Chondrocyte (in vitro differentiated cells): ENCODE data around the gene DDOST. TPM values are rescaled to one million over a fixed set of nuclear protein-coding genes. Genes with fewer than 3 reads are reported as not detected.

Experiments used
- DNase-seq: peaks from one replicate; pipeline ENCODE4 v3.0.0; 2021; ENCODE audit warnings: mixed read lengths, low spot score
- H3K27ac Mint-ChIP-seq: one replicate; pipeline ENCODE4 v1.8.0; 2021; ENCODE audit warnings: mild to moderate bottlenecking, moderate library complexity, mixed read lengths; ENCODE audit not compliant: unreplicated experiment
- H3K27me3 Mint-ChIP-seq: 2 replicates; pipeline ENCODE4 v1.8.0; 2021; ENCODE audit warnings: low read depth, mixed read lengths
- H3K36me3 Mint-ChIP-seq: 2 replicates; pipeline ENCODE4 v1.8.0; 2021; ENCODE audit warnings: low read depth, mixed read lengths
- H3K4me1 Mint-ChIP-seq: 2 replicates; pipeline ENCODE4 v1.8.0; 2021; ENCODE audit warnings: low read depth, mild to moderate bottlenecking, mixed read lengths
- H3K4me3 Mint-ChIP-seq: one replicate; pipeline ENCODE4 v1.8.0; 2021; ENCODE audit warnings: mild to moderate bottlenecking, moderate library complexity, mixed read lengths; ENCODE audit not compliant: unreplicated experiment
- H3K9me3 Mint-ChIP-seq: 2 replicates; pipeline ENCODE4 v1.8.0; 2021; ENCODE audit warnings: low read depth, mixed read lengths
- total RNA-seq: library from RNA; stranded (reverse); gene quantifications from 3 replicates; pipeline ENCODE4 v1.2.1, GENCODE V29; 2021
- TF ChIP-seq, protein P1 (sequence below): fragments of 200-600 bp; sonication (generic); IDR thresholded peaks from 2 replicates; pipeline ENCODE4 v1.5.0; 2021; ENCODE audit warnings: antibody characterized with exemption, mild to moderate bottlenecking, moderate library complexity

DDOST gene
- total RNA-seq, 1 donor from 2014 or later = 223 TPM

DNA sequence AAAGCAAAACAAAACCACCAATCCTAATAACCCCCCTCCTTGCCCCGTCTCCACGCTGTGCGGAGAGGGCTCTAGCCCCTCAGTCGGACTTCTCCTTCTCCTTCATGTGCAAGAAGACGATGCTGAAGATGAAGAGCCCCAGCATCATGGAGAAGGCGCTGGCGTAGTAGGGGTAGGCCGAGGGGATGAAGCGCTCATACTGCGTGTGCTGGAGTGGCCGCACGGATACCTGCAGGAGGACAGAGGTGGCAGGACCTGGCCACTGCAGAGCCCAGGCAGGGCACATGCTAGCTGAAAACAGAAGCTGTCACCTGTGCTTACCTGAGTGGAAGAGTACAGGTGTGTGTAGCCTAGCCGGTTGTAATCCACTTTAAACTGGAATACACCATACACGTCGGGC, 8.9 kb downstream of the DDOST start:
- H3K27me3 Mint-ChIP-seq = no peaks in the 10 kb centered on the region
- H3K4me3 Mint-ChIP-seq = no peak overlapping the region
- H3K27ac Mint-ChIP-seq = no peak overlapping the region
- TF ChIP-seq, protein P1, sequence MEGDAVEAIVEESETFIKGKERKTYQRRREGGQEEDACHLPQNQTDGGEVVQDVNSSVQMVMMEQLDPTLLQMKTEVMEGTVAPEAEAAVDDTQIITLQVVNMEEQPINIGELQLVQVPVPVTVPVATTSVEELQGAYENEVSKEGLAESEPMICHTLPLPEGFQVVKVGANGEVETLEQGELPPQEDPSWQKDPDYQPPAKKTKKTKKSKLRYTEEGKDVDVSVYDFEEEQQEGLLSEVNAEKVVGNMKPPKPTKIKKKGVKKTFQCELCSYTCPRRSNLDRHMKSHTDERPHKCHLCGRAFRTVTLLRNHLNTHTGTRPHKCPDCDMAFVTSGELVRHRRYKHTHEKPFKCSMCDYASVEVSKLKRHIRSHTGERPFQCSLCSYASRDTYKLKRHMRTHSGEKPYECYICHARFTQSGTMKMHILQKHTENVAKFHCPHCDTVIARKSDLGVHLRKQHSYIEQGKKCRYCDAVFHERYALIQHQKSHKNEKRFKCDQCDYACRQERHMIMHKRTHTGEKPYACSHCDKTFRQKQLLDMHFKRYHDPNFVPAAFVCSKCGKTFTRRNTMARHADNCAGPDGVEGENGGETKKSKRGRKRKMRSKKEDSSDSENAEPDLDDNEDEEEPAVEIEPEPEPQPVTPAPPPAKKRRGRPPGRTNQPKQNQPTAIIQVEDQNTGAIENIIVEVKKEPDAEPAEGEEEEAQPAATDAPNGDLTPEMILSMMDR = no peak
- peaks cover 31% of the 10 kb centered on the region for H3K36me3 Mint-ChIP-seq
- H3K9me3 Mint-ChIP-seq = no peaks in the 10 kb centered on the region
- no peaks in the 10 kb centered on the region for H3K4me1 Mint-ChIP-seq
- DNase-seq = no peak

GRCh38 chr1:20648946-20649345, 12.2 kb downstream of the DDOST start:
- Mint-ChIP-seq H3K36me3 (peaks cover 28% of the 10 kb centered on the region), H3K9me3 (no peaks in the 10 kb centered on the region), H3K4me3 (no peak overlapping the region), H3K4me1 (no peaks in the 10 kb centered on the region), H3K27me3 (no peaks in the 10 kb centered on the region), H3K27ac (no peak overlapping the region)
- no peak for DNase-seq
- TF ChIP-seq, protein P1 = no peak

DNA sequence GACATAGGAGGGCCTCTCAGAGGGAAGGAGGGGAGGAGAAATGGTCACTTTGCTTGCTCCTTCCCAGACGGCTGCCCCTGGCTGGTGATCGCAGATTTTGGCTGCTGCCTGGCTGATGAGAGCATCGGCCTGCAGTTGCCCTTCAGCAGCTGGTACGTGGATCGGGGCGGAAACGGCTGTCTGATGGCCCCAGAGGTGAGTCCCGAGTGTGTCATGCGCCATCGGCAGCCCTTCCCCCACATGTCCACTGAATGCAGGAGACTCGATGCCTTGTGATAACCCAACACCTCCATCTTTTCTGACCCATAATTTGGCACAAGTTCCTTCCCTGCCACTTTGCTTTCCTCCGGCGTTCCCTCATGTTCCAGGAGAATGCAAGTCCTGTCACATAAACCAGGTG, 12.7 kb downstream of the DDOST start:
- Mint-ChIP-seq H3K36me3 (peaks cover 28% of the 10 kb centered on the region), H3K4me1 (no peaks in the 10 kb centered on the region), H3K4me3 (no peak overlapping the region), H3K27me3 (no peaks in the 10 kb centered on the region), H3K9me3 (no peaks in the 10 kb centered on the region), H3K27ac (no peak overlapping the region)
- TF ChIP-seq, protein P1 = no peak
- DNase-seq = no peak

GRCh38 chr1:20645414-20645813, 15.8 kb downstream of the DDOST start:
- H3K36me3 Mint-ChIP-seq = peaks cover 19% of the 10 kb centered on the region
- no peak overlapping the region for H3K27ac Mint-ChIP-seq

DNA sequence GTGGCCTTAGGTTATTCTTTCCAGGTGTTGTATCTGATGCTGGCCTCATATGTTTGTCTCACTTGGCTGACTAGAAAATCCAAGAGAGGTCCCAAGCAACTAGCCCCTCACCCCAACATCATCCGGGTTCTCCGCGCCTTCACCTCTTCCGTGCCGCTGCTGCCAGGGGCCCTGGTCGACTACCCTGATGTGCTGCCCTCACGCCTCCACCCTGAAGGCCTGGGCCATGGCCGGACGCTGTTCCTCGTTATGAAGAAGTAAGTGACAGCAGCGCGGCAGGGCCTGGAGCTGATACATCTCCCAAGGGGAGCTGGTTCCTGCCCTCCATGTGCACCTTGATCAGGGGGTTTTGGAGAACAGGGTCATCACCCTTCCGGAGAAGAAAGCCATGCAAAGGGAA, 16.8 kb downstream of the DDOST start:
- no peaks in the 10 kb centered on the region for H3K9me3 Mint-ChIP-seq
- H3K4me1 Mint-ChIP-seq = no peaks in the 10 kb centered on the region
- H3K36me3 Mint-ChIP-seq = peaks cover 20% of the 10 kb centered on the region
- no peaks in the 10 kb centered on the region for H3K27me3 Mint-ChIP-seq
- no peak overlapping the region for H3K27ac Mint-ChIP-seq
- no peak overlapping the region for H3K4me3 Mint-ChIP-seq
- TF ChIP-seq, protein P1 = no peak
- no peak for DNase-seq

More at GRCh38 chr1:20645414-20645813, 15.8 kb downstream of the DDOST start:
- Mint-ChIP-seq H3K4me1 (no peaks in the 10 kb centered on the region), H3K27me3 (no peaks in the 10 kb centered on the region), H3K4me3 (no peak overlapping the region), H3K9me3 (no peaks in the 10 kb centered on the region)
- TF ChIP-seq, protein P1 = no peak
- no peak for DNase-seq
